GM21717 (cell line): ENCODE measurements around the gene CAP2.
"Not testable (repeated sequence)": the region's sequence is repeated elsewhere in the genome, so short reads cannot be mapped to it uniquely, and the experiment has no call there.

ENCODE experiments used
- ATAC-seq: cut with Tn5 transposase; IDR thresholded peaks from one replicate; pipeline ENCODE4 v1.9.1; 2021; ENCODE audit warnings: mild to moderate bottlenecking, moderate library complexity; ENCODE audit not compliant: unreplicated experiment

CAP2 gene

DNA sequence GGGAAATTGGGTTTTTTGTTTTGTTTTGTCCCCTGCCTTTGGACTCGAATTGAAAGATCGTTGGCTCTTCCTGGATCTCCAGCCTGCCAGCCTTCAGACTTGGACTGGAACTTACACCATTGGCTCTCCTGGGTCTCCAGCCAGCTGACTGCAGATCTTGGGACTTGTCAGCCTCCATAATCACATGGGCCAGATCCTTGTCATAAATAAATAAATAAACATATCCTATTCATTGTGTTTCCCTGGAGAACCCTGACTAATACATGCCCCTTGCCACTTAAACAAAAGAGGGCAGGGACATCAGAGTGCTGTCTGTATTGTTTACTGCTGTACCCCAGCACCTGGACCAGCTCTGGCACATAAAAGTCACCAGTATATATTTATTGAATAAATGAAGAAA, 101.5 kb downstream of the CAP2 start:
- no peak for ATAC-seq

GRCh38 chr6:17497535-17498095, 104.2 kb downstream of the CAP2 start:
- no peak for ATAC-seq

GRCh38 chr6:17501442-17501841, 108.0 kb downstream of the CAP2 start:
- no peak for ATAC-seq

DNA sequence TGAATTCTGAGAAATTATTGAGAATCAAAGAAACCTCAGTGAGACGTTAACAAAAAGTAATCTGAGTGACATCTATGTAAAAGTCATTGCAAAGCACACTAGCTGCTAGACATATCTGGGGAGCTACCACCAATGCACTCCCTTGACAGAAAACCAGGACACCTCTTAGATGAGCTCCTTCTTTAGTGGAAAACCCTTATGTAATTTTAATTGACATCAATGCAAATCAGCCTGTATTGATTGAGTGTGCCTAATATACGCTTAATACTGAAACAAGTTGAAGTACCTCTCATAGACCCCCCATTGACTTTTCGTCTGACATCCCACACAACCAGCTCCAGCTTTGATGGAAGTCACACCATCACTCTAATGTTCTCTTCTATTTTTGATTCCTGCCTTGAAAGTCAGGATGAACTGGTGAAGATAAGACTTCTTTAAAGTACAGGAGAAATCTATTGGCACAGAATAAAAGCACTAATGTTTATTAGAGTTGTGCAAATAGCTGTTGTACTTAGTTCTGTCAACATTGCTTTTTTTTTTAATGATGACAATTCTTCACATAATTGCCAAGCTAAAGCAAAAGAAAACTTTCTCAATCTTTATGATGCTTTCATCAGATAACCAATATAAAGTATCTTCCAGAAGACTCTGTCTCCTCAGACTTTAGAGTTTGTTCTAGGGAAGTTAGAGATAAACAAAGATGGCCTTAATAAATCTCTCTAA, 108.7 kb downstream of the CAP2 start:
- no peak for ATAC-seq

- ATAC-seq: no peak
These were observed 109.7 kb downstream of the CAP2 start for GRCh38 chr6:17503051-17503450.

- ATAC-seq: no peak
These were observed 110.6 kb downstream of the CAP2 start for GRCh38 chr6:17504005-17504404.

DNA sequence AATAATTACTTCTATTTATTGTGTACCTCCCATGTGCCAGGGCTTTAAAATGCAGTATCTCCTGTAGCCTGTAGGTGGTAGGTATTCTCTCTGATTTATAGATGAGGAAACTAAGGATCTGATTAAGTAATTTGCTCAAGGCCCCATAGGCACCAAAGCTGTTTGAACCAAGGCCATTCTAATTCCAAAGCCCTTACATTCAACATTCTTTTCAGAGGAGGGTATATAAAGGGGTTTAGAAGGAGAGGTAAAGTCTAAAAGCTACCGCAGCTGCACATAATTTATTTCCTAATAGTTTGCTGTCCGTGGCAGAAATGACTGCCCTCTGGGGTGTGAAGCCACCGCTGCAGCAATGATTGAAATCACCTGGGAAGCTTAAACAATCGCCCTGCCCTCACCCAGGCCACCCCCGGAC, 111.7 kb downstream of the CAP2 start:
- no peak for ATAC-seq

GRCh38 chr6:17505767-17506280, 112.4 kb downstream of the CAP2 start:
- no peak for ATAC-seq

DNA sequence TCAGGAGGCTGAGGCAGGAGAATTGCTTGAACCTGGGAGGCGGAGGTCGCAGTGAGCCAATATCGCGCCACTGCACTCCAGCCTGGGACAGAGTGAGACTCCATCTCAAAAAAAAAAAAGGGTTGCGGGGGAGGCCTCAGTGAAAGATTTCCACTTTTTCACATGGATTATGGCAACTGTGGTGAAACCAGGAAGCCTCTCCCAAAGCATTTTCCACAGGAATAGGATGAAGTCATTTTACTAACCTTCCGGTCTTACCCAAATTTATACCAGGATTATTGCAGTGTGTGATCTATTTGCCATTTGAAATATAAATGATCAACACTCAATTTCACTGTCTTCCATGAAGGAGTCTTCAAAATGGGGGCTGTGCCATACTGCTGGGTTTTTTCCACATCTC, 113.1 kb downstream of the CAP2 start:
- no peak for ATAC-seq

DNA sequence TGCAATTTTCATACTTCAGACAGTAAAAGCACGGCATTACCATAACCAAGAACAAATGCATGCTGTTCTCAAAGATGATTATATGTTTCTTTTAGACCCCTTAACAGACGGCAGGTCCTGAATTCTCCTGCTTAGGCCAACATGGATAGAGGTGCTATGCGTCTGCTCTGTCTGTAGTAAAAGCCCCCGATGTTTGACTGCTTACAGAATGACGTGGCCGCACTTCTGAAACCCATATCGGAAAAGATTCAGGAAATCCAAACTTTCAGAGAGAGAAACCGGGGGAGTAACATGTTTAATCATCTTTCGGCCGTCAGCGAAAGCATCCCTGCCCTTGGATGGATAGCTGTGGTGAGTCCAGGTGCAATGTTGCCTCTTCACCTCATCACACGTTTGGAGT, 113.6 kb downstream of the CAP2 start:
- ATAC-seq: no peak

DNA sequence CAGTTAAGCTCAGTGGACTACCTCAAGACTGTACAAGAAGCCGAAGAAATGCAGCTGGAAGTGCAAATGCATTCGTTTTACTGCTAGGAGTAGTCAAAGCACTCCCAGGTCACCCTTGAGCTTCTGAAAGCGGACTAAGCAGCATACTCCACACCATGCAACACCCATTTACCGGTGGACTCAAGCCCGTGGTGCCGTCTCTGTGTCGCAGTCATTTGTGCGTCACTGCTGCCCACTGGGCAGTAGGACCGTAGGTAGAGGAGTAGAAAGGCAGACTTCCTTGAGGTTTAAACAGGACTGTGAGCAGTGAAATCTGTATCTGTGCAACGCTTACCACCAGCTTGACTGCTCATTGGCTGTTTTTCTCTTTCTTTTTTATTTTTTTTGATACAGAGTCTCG, 117.7 kb downstream of the CAP2 start:
- no peak for ATAC-seq

GRCh38 chr6:17511580-17511979, 118.2 kb downstream of the CAP2 start:
- no peak for ATAC-seq

DNA sequence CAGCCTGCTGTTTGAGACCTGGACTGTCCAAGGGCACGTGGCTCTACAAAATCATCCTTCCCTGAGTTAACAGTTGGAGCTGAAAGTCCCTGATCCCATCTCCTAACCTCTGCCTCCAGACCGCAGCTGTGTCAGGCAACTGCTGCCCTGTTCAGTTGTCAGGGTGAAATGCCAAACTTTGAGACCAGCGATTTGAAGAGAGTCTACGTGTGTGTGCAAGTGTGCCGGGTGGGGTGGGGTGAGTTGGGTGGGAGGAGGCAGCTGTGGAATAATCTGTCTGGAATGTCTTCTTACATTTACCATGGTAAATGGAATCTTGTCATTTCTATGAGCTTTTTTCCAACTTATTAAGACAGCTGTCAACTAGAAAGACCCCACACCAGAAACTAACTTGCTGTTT, 125.7 kb downstream of the CAP2 start:
- no peak for ATAC-seq

DNA sequence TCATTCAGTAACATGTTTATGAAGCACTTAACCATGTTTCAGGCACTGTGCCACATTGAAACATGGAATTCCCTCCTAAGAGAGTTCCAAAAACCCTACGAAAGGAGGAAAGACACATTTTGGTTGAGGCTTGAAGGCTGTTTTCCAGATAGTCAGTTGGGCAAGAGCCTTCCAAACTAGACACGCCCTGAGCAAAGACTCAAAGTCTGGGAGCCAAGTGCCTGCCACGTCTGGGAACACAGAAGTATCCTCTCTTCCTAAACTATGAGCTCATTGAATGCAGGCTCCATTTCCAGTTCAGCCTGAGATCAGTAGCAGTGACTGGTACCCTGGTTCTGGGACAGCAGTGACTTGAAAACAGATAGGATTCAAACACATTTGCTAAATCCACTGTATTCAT, 132.2 kb downstream of the CAP2 start:
- ATAC-seq: no peak

DNA sequence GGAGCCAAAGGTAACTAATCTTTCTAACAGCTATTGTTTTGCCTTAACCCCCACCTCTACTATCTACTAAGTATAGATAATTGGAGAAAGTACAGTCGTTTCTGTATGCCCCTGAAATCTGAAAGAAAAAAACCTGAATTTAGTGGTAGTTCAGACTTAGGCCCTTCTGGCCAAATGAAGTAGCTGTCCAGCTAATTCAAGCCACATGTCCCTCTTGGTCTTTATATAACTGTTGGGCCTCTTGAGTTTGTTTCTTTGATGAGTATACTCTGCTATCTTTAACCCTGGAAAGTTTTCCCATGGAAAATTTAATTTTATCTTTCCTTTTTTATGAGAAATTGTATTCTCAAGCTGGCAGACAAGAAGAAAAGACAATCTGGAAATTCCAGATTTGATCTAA, 133.7 kb downstream of the CAP2 start:
- no peak for ATAC-seq

DNA sequence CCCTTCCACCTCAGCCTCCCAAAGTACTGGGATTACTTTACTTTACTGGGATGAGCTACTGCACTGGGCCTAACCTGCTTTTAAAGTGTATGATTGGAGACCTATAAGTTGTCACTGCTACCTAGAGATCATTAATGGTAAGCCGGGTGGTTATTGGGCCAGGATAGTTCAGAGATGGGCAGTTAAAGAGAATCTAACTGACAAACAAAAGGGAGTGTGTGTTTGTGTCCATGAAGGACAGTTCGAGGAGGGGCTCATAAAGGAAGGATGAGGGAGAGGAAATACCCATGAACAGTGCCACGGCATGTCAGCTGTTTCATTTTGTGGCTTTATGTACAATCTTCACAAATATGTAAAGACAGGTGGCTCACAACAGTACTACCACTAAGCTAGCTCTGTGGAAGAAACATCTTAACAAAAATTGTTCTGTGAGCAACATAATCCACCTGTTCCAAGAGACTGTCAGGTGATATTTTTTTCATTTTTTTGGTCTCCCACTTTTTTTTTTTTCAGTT, 137.0 kb downstream of the CAP2 start:
- ATAC-seq: no peak

GRCh38 chr6:17536586-17536985, 143.2 kb downstream of the CAP2 start:
- ATAC-seq: no peak

DNA sequence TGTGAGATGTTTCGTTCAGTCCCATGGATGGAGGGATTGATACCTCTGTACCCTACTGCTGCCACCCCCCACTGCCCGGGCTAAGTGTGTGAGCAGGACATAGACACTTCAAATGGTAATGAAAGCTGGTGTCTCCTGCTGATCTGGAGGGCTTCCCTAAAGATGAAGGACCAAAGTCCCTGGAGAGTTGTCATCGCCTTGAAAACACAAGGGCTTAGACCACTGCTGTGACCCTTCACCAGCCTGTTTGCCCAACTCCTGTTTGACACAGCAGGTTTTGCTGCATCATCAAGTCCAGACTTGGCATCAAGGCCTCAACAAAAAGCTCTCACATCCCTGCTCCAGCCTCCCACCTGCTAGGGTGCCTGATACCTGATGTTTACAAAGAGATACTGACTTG, 148.8 kb downstream of the CAP2 start:
- ATAC-seq: no peak

GRCh38 chr6:17545681-17546080, 152.3 kb downstream of the CAP2 start:
- ATAC-seq: not testable (repeated sequence)

GRCh38 chr6:17551383-17551958, 158.1 kb downstream of the CAP2 start:
- no peak for ATAC-seq

DNA sequence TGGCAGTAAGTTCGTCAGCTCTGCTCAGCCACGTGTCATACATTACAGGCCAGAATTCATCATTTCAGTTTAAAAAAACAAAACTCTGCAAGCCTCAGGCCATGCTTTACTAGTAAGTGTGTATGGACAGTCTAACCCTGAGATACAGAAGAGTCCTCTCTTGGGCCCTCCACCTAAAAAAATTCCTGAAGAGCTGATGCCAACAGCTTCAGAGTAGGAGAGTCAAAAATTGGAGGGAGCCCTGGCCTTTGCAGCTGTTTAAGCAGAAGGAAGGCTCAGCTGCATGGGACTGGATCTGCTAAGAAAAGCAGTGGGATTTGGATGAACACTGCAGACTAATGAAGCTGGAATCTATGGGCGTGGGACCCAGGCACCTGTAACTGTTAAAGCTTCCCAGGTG, 159.5 kb downstream of the CAP2 start:
- no peak for ATAC-seq

- no peak for ATAC-seq
These were observed 162.6 kb downstream of the CAP2 start for GRCh38 chr6:17556014-17556413.
